HS-27A (cell line): ENCODE measurements around the gene MT1X.
"Not testable (repeated sequence)": the region's sequence is repeated elsewhere in the genome, so short reads cannot be mapped to it uniquely, and the experiment has no call there.

Experiments
- DNase-seq: peaks from one replicate; pipeline ENCODE4 v3.0.0-alpha.2; 2012; ENCODE audit warnings: low read depth, missing footprints

Gene MT1X

GRCh38 chr16:56653218-56653617 is 29.1 kb upstream of the MT1X start:
- no peak for DNase-seq

DNA sequence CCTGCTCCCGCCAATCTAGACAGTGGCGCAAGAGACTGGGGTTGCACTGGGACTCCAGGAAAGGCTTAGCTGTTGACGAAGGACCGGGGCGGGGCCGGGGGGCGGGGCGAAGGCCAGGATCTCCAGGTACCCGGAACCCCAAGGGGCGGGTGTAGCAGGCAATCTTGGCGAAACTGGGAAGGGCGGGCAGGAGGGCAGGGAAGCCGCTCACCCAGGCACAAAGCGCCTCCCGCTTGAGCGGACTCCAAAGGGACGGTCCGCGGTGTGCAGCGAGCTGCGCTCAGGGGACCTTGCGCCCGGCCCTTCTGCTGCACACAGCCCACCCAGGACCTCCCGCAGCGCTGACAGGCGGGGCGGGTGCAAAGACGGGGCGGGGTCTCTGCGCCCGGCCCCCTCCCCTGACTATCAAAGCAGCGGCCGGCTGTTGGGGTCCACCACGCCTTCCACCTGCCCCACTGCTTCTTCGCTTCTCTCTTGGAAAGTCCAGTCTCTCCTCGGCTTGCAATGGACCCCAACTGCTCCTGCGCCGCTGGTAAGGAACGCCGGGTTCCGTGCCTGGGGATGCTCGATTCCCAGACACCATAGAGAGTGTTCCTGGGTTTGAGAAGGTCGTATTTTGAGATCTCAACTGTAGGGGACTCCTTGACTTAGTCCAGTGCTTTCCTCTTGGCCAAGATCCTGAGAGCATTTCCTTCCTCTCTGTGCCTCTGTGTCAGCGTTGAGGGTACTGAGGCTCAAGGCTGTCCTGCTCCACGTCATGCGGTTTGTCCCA is 24.5 kb upstream of the MT1X start, which contains the start of gene MT1F:
Gene MT1F, plus strand, starts transcription at position 405 of the 772 bp plus-strand sequence. Its CDS starts 100 bp downstream, at position 505.
- no peak for DNase-seq

DNA sequence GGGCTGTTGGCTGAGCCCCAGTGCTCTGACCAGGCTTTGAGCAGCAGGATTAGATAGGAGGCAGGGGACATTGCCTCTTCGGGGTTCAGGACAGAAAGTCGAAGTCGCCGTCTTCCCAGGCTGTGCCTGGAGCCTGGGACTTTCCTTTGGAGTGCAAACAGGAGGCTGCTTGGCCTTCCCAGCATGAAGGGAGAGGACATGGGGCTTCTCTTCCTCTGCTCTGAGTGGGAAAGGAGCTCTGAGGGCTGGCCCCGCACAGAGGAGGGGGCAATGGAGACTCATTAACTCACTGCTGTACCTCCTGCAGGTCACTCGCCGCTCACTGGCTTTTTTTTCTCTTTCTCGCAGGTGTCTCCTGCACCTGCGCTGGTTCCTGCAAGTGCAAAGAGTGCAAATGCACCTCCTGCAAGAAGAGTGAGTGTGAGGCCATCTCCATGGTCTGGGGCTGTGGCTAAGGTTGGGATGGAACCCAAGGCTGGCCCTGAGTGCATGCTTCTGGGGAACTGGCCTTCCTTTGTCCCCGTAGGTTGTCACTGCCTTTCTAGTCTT is 23.9 kb upstream of the MT1X start:
- no peak for DNase-seq

DNA sequence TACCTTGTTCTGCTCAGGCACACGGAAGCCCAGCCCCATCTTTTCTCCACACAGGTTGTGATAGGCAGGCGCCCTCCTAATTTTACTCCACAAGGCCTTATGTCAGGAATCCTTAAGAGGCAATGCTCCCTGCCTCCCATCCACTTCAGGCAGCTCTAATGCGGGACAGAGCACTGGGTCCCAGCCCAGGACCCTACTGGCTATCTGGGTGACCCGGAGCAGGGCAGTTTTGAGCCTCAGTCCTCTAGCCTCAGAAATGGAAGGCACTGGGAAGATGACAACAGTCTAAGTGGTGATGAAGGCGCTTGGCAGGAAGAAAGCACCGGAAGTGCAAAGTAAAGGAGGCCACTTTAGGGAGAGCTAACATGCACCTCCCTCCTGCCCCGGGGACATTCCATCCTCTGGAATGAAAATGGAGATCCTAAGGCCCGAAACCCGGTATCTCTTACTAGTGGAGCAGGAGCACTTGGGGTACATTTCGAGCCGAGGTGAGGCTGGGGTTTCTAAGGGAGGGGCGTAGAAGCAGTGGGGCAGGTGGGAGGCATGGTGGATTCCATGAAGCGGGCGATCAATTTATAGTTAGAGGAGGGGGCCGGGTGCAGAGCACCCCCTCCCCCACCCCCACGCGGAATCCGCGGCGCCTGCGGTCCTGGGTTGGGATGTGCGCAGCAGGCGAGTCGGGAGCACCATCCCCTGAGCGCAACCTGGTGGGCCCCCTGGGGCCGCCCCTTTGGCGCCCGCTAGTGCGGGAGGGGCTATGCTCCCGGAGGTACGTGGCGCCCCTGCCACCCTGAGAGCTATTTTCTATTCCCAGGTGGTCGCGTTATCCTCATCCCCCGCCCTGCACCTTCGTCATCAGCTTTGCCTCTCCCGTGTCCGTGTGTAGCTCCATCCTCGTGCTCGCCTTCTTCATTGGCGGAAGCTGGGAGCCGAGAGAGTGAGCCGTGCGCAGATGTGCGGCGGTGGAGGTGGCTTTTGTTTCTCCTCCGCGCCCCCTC is 19.6 kb upstream of the MT1X start:
- DNase-seq: no peak

DNA sequence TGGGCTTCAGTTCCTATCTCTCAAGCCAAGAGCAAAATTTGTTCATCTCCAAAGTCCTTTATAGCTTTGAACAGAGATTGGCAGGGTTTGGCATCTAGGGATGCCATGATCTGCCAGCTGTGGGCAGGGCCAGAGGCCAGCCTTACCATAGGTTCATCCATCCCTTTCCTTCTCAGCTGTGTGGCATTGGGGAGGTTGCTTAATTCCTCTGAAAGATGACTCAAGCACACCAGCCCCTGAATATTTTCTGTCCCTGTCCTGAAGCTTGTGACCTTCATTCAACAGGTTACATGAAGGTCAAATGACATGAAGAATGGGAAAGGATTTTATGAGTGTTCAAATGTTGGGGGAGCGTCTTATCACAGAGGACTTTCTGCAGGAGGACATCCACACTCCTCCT is 17.8 kb upstream of the MT1X start:
- no peak for DNase-seq

- not testable (repeated sequence) for DNase-seq
Measured at GRCh38 chr16:56665286-56666261, 16.7 kb upstream of the MT1X start.

DNA sequence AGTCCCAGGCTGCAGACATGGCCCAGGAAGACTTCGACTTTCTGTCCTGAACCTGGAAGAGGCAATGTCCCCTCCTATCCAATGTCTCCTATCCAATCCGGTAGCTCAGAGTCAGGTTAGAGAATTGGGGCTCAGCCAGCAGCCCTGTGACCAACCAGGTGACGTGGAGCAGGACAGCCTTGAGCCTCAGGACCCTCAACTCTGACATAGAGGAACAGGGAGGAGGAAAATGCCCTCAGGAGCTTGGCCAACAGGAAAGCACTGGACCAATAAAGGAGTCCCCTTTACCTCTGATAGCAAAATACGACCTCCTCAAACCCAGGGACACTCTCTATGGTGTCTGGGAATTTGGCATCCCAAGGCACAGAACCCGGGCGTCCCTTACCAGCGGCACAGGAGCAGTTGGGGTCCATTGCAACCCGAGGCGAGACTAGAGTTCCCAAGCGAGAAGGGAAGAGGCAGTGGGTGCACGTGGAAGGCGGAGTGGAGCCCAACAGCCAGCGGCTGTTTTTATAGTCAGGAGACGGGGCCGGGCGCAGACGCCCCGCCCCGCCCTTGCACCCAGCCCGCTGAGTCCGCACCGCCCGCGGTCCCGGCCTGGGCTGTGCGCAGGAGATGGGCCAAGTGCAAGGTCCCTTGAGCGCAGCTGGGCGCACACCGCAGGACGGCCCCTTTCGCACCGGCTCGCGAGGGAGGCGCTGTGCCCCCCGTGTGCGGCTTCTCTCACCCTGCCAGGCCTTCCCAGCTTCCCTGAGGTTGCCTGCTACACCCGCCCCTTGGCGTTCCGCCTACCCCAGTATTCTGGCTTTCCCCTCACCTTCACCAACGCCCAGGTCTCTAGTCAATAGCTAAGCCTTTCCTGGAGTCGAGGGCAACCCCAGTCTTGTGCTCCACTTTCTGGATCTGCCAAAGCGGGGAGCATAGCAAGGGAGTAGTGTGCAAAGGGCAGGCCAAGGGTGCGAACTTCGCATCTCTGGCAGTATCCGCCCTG is 14.4 kb upstream of the MT1X start, which contains the start of gene MT1G:
Gene MT1G, minus strand, starts transcription at position 485 of the 991 bp plus-strand sequence. Its CDS starts 72 bp downstream, at position 413.
- DNase-seq: no peak

- DNase-seq: no peak
Measured at GRCh38 chr16:56669005-56669839, 13.0 kb upstream of the MT1X start, which contains the start of gene MT1H. Gene MT1H, plus strand, starts transcription at chr16:56669814. Its CDS starts 71 bp downstream, at chr16:56669885.

DNA sequence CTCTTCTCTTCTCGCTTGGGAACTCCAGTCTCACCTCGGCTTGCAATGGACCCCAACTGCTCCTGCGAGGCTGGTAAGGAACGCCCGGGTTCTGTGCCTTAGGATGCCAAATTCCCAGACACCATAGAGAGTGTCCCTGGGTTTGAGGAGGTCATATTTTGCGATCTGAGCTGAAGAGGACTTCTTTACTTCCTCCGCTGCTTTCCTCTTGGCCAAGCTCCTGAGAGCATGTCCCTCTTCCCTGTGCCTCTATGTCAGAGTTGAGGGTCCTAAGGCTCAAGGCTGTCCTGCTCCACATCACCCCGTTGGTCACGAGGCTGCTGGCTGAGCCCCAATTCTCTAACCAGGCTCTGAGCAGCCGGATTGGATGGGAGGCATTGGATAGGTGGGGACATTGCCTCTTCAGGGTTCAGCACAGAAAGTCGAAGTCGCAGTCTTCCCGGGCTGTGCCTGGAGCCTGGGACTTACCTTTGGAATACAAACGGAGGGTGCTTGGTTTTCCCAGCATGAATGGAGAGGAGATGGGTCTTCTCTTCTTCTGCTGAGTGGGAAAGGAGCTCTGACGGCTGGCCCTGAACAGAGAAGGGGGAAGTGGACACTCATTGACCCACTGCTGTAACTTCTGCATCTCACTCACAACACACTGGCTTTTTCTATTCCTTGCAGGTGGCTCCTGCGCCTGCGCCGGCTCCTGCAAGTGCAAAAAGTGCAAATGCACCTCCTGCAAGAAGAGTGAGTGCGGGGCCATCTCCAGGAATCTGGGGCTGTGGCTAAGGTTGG is 12.2 kb upstream of the MT1X start:
- no peak for DNase-seq

DNA sequence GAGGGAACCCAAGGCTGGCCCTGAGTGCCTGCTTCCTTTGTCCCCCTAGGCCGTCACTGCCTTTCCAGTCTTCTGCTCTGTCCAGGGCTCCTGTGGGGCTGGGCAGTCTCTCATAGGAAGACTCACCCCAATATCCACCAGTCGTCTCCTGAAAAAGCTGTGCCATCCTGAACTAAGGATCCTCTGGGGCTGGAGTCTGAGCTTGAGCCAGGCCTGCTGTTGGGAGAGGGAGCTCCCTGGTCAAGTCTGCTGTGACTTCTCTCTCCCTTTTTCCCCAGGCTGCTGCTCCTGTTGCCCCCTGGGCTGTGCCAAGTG is 11.7 kb upstream of the MT1X start:
- no peak for DNase-seq

DNA sequence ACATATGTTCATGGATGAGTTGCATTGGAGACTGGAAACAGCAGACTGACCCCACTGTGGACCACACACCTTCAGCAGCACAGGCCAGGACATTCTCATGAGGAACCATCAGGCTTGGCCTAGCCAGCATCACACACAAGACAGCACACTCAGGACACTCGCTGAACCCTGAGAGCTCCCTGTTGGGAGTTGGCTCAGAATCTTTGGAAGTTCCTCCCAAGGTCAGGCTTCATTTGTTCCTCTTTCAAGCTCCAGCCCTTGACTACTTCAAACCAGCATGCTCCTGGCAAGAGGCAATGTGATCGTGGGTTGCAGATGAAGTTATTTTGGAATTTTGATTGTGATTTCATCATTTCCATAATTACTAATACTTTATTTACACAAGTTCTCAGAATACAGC is 10.6 kb upstream of the MT1X start:
- not testable (repeated sequence) for DNase-seq

GRCh38 chr16:56672171-56672570 is 10.1 kb upstream of the MT1X start:
- DNase-seq: not testable (repeated sequence)

- DNase-seq: no peak
Measured at GRCh38 chr16:56672761-56673536, 9.3 kb upstream of the MT1X start.

DNA sequence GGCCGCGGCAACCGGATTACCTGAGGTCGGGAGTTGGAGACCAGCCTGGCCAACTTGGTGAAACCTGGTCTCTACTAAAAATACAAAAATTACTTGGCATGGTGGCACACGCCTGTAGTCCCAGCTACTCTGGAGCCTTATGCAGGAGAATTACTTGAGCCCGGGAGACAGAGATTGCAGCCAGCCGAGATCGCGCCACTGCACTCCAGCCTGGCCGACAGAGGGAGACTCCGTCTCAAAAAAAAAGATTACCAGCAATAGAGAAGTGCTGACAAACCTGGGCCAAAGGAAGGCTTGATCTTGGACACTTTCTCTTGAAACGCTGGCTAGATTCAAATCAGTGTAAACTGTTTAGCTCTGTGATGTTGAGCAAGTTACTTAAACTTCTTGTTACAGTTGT is 8.3 kb upstream of the MT1X start:
- no peak for DNase-seq

DNA sequence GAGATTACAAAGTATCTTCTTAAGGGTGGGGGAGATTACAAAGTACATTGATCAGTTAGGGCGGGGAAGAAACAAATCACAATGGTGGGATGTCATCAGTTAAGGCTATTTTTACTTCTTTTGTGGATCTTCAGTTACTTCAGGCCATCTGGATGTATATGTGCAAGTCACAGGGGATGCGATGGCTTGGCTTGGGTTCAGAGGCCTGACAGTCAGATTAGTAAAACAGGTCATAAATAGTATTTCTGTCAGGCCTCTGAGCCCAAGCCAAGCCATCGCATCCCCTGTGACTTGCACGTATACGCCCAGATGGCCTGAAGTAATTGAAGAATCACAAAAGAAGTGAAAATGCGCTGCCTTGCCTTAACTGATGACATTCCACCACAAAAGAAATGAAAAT is 7.7 kb upstream of the MT1X start:
- DNase-seq: not testable (repeated sequence)

DNA sequence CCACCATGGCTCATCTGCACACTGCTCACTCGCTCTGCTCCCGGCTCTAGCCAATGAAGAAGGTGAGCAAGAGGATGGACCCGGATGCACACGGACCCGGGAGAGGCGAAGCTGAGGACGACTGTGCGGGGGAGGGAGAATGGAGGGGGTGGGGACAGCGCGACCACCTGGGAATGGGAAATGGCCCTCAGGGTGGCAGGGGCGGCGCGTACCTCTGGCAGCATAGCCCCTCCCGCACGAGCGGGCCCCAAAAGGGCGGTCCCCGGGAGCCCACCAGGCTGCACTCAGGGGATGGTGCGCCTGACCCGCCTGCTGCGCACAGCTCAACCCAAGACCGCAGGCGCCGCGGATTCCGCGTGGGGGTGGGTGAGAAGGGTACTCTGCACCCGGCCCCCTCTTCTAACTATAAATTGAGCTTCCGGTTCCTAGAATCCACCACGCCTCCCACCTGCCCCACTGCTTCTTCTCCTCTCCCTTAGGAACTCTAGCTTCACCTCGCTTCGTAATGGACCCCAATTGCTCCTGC is 6.5 kb upstream of the MT1X start:
- no peak for DNase-seq

DNA sequence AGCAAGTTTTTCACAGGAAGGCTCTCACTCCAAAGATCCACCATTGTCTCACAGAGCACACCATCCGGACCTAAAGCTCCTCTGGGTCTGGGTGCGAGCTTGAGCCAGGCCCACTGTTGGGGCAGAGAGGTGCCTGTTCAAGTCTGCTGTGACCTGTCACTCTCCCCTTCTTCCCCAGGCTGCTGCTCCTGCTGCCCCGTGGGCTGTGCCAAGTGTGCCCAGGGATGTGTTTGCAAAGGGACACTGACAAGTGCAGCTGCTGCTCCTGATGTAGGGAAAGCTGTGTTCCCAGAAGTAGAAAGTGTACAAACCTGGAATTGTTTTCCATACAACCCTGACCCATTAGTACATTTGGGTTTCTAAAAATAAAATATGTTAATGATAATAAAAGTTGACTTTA is 4.8 kb upstream of the MT1X start:
- DNase-seq: no peak
